Calu3 (cell line): ENCODE data around the gene ARMH1. TPM values are rescaled to one million over a fixed set of nuclear protein-coding genes. Genes with fewer than 3 reads are reported as not detected.

Experiments used
- BruUV-seq: library from RNA; stranded (reverse); fragments of 400-500 nt; replicated peaks from 2 replicates; lab custom pipeline; 2021; lab: Mats Ljungman, UMichigan
- CTCF ChIA-PET: fragments of 300-600 bp; sonication (Branson Sonifier 250); formaldehyde crosslinking; loops from one replicate; lab custom pipeline; 2022; ENCODE audit warnings: antibody characterized with exemption; lab: Charles Lee
- DNase-seq: peaks from one replicate; pipeline ENCODE4 v3.0.0; 2022
- H3K27ac Mint-ChIP-seq: one replicate; pipeline ENCODE4 v1.8.0; 2022; ENCODE audit warnings: mixed read lengths; ENCODE audit not compliant: unreplicated experiment
- H3K27me3 Mint-ChIP-seq: one replicate; pipeline ENCODE4 v1.8.0; 2022; ENCODE audit warnings: mixed read lengths; ENCODE audit not compliant: unreplicated experiment
- H3K36me3 Mint-ChIP-seq: one replicate; pipeline ENCODE4 v1.8.0; 2022; ENCODE audit warnings: mild to moderate bottlenecking, moderate library complexity, mixed read lengths; ENCODE audit not compliant: insufficient read depth, unreplicated experiment
- H3K4me1 Mint-ChIP-seq: one replicate; pipeline ENCODE4 v1.8.0; 2022; ENCODE audit warnings: mild to moderate bottlenecking, low read depth, mixed read lengths; ENCODE audit not compliant: unreplicated experiment
- H3K4me3 Mint-ChIP-seq: one replicate; pipeline ENCODE4 v1.8.0; 2022; ENCODE audit warnings: mild to moderate bottlenecking, low read depth, moderate library complexity, mixed read lengths; ENCODE audit not compliant: unreplicated experiment
- H3K9me3 Mint-ChIP-seq: one replicate; pipeline ENCODE4 v1.8.0; 2022; ENCODE audit warnings: low read depth, mixed read lengths; ENCODE audit not compliant: unreplicated experiment
- CTCF ChIP-seq: fragments of 200-600 bp; IDR thresholded peaks from one replicate; pipeline ENCODE4 v1.8.0; 2022; ENCODE audit warnings: antibody characterized with exemption; ENCODE audit not compliant: unreplicated experiment
- intact Hi-C: fragments of 100-400 bp; cut with micrococcal nuclease; formaldehyde crosslinking; loops from one replicate; pipeline ENCODE4 v1.10.0; 2022; ENCODE audit not compliant: unreplicated experiment
- total RNA-seq: library from RNA; stranded (reverse); gene quantifications from 2 replicates; pipeline ENCODE4 v1.2.3, GENCODE V29; 2022

ARMH1 gene
- total RNA-seq, 1 experiment from 2014 or later = 5.8 TPM

- Mint-ChIP-seq H3K27me3 (peaks cover 8% of the 10 kb centered on the region), H3K27ac (no peak overlapping the region), H3K36me3 (peaks cover 46% of the 10 kb centered on the region), H3K4me1 (peaks cover 9% of the 10 kb centered on the region), H3K4me3 (peak overlapping the region; percentile 78), H3K9me3 (no peaks in the 10 kb centered on the region)
- intact Hi-C loops = no loop called here
- no TSS peak for BruUV-seq
- TF ChIP-seq CTCF = no peak
- DNase-seq = no peak
- CTCF ChIA-PET = no interaction called here
Observed at GRCh38 chr1:44630116-44630515, 44.4 kb upstream of the ARMH1 start.

DNA sequence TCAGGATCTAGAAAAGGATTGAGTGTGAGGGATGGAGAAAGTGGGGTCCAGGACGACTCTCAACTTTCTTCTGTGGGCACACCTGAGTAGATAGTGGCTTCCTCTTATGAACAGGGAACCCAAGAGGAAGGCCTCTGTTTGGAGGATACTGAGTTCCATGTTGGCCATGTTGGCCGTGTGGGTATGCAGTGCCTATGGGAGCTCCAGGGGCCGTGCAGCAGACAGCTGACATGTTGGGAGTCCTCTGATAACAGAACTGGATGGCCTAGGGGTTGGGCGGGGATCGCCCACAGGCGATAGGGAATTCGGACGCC lies 43.2 kb upstream of the ARMH1 start:
- CTCF ChIA-PET = interaction anchor here (0.6 kb wide), 1 partner anchor 10 kb away, joined by 10 read pairs; no protein-coding TSS in a partner anchor
- no peaks in the 10 kb centered on the region for H3K27me3 Mint-ChIP-seq
- intact Hi-C loops = no loop called here
- DNase-seq = no peak
- H3K4me3 Mint-ChIP-seq = peak overlapping the region; percentile 78
- peaks cover 57% of the 10 kb centered on the region for H3K36me3 Mint-ChIP-seq
- TSS peak; percentile 88 for BruUV-seq
- no peak for TF ChIP-seq CTCF
- peaks cover 9% of the 10 kb centered on the region for H3K4me1 Mint-ChIP-seq
- H3K9me3 Mint-ChIP-seq = no peaks in the 10 kb centered on the region
- peak overlapping the region; percentile 28 for H3K27ac Mint-ChIP-seq

DNA sequence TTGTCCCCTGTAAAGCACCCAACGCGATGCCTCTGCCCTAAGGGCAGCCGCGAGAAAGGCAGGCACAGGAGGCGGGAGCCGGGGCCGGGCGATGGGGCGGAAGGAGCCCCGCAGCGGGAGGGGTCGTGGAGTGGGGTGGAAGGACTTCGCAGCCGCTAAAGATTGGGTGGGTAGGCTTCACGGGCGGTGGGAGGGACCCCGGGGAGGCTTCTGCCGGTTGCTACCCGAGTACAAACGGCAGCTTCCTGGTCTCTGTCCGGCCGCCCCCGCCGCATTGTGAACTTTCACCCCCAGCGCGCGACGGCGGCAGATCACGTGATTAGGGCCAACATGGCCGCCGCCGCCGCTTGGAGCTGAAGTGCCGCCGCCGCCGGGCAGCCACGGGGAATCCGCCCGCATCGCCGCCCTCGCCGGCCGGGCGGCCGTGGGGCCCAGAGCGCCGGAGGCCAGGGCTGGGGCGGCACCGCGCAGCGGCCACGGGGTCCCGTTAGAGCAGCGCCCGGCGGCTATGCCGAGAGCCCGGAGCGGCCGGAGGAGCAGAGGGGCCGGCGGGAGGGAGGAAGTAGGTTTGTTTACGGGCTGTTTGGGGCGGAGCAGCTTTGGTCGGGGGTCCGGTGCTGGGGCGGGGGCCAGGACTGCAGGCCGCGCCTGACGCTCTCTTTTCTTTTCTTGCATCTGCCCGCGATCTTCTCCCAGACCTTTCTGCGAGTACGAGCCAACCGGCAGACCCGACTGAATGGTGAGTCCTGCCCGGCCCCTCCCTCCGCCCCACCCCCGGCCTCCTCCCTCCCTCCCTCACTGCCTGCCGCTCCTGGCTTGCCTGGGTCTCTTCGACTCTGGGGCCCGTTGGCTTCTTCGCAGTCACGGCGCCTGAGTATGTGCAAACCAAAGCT lies 42.6 kb upstream of the ARMH1 start:
- Mint-ChIP-seq H3K27ac (peak overlapping the region; percentile 28), H3K36me3 (peaks cover 63% of the 10 kb centered on the region), H3K9me3 (no peaks in the 10 kb centered on the region), H3K27me3 (no peaks in the 10 kb centered on the region), H3K4me1 (peaks cover 9% of the 10 kb centered on the region), H3K4me3 (peak overlapping the region; percentile 78)
- intact Hi-C loops = no loop called here
- DNase-seq = peak; percentile 89
- BruUV-seq = no TSS peak
- no peak for TF ChIP-seq CTCF
- CTCF ChIA-PET = interaction anchor here (0.6 to 0.9 kb wide), 3 partner anchors 40 to 255 kb away, joined by 3 to 5 read pairs (median 3); no protein-coding TSS in a partner anchor

DNA sequence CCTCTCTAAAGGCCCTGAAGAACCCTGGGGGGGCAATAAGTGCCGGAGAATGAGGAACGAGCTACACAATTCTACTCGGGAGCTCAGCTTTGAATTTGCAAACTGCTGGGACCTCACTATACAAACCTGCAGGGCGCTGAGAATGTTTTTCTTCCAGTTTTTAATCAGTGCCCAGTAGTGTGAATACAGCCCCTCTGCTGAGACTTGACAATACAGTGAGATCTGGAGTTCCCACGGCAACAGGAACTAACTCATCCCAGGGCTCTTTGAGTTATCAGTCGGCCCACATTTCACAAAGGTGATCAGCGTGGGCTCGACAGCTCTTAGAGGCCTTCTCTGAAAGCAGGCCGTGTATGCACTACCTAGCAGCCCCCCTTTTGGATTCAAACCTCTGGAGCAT lies 41.9 kb upstream of the ARMH1 start:
- intact Hi-C loops = no loop called here
- peak overlapping the region; percentile 28 for H3K27ac Mint-ChIP-seq
- peak overlapping the region; percentile 78 for H3K4me3 Mint-ChIP-seq
- H3K27me3 Mint-ChIP-seq = no peaks in the 10 kb centered on the region
- DNase-seq = no peak
- no TSS peak for BruUV-seq
- CTCF ChIA-PET = interaction anchor here (0.6 to 0.9 kb wide), 3 partner anchors 41 to 256 kb away, joined by 3 to 5 read pairs (median 3); no protein-coding TSS in a partner anchor
- peaks cover 9% of the 10 kb centered on the region for H3K4me1 Mint-ChIP-seq
- TF ChIP-seq CTCF = no peak
- no peaks in the 10 kb centered on the region for H3K9me3 Mint-ChIP-seq
- peaks cover 67% of the 10 kb centered on the region for H3K36me3 Mint-ChIP-seq
